ENCODE measurements around the gene BCL2.
A peak's percentile ranks its signal among the peaks of the same experiment; 100 is the strongest.

Gene BCL2

GRCh38 chr18:63319383-63320122 is at the start of gene BCL2:
Gene BCL2, minus strand, starts transcription at chr18:63319769.
- no peak within 1 kb of the TSS for H3K27ac ChIP-seq
- no peak for TF ChIP-seq CTCF (IDR thresholded peaks at IDR 0.05)
- H3K4me1 ChIP-seq (ENCODE audit: control insufficient read depth in 1 of 2, insufficient read depth in 1 of 2, low read depth in 1 of 2, low read length in 1 of 2), result peaks cover 37 to 39% of the 10 kb centered on the region in 2 experiments

GRCh38 chr18:63368611-63369010 is 49.0 kb upstream of the BCL2 start:
- H3K27me3 ChIP-seq, result peaks cover 32% of the 10 kb centered on the region
- H3K4me1 ChIP-seq (ENCODE audit: control insufficient read depth in 1 of 2, insufficient read depth in 1 of 2, low read depth in 1 of 2, low read length in 1 of 2), result peaks cover 16 to 18% of the 10 kb centered on the region in 2 experiments
- no peaks in the 10 kb centered on the region for H3K9me3 ChIP-seq
- H3K4me3 ChIP-seq (ENCODE audit: low read depth in 1 of 2, low read length in 1 of 2), result no peak overlapping the region
- no peaks in the 10 kb centered on the region for H3K36me3 ChIP-seq
- H3K27ac ChIP-seq, result no peak overlapping the region
- TF ChIP-seq CTCF (IDR thresholded peaks at IDR 0.05), result no peak

More at GRCh38 chr18:63319383-63320122, at the start of gene BCL2:
- H3K36me3 ChIP-seq, result no peaks in the 10 kb centered on the region
- peak within 1 kb of the TSS; percentile 67 to 77 for H3K4me3 ChIP-seq (ENCODE audit: low read depth in 1 of 2, low read length in 1 of 2)
- no peaks in the 10 kb centered on the region for H3K9me3 ChIP-seq
- H3K27me3 ChIP-seq, result peaks cover 42% of the 10 kb centered on the region

- Histone ChIP-seq H3K9me3 (no peaks in the 10 kb centered on the region), H3K4me1 (ENCODE audit: control insufficient read depth in 1 of 2, insufficient read depth in 1 of 2, low read depth in 1 of 2, low read length in 1 of 2) (peaks cover 16 to 18% of the 10 kb centered on the region in 2 experiments), H3K36me3 (no peaks in the 10 kb centered on the region), H3K4me3 (ENCODE audit: low read depth in 1 of 2, low read length in 1 of 2) (peak within 1 kb of the TSS; percentile 87 to 88), H3K27me3 (peaks cover 31% of the 10 kb centered on the region), H3K27ac (peak within 1 kb of the TSS; percentile 52)
- no peak for TF ChIP-seq CTCF (IDR thresholded peaks at IDR 0.05)
Observed at GRCh38 chr18:63367053-63367953, 47.7 kb upstream of the BCL2 start, which contains the start of gene KDSR. Gene KDSR, minus strand, starts transcription at chr18:63367206. Its CDS starts 88 bp downstream, at chr18:63367118.

- no peak for TF ChIP-seq CTCF (IDR thresholded peaks at IDR 0.05)
- H3K27me3 ChIP-seq, result peaks cover 31% of the 10 kb centered on the region
- H3K27ac ChIP-seq, result peak overlapping the region; percentile 52
- peak overlapping the region; percentile 87 to 88 for H3K4me3 ChIP-seq (ENCODE audit: low read depth in 1 of 2, low read length in 1 of 2)
- no peaks in the 10 kb centered on the region for H3K9me3 ChIP-seq
- H3K36me3 ChIP-seq, result no peaks in the 10 kb centered on the region
- peaks cover 16 to 18% of the 10 kb centered on the region in 2 experiments for H3K4me1 ChIP-seq (ENCODE audit: control insufficient read depth in 1 of 2, insufficient read depth in 1 of 2, low read depth in 1 of 2, low read length in 1 of 2)
Observed at GRCh38 chr18:63366213-63367052, 46.9 kb upstream of the BCL2 start.

GRCh38 chr18:63365876-63366212 is 46.3 kb upstream of the BCL2 start:
- peak overlapping the region; percentile 87 to 88 for H3K4me3 ChIP-seq (ENCODE audit: low read depth in 1 of 2, low read length in 1 of 2)
- TF ChIP-seq CTCF (IDR thresholded peaks at IDR 0.05), result no peak
- H3K27me3 ChIP-seq, result peaks cover 31% of the 10 kb centered on the region
- H3K4me1 ChIP-seq (ENCODE audit: control insufficient read depth in 1 of 2, insufficient read depth in 1 of 2, low read depth in 1 of 2, low read length in 1 of 2), result peaks cover 16 to 18% of the 10 kb centered on the region in 2 experiments
- no peaks in the 10 kb centered on the region for H3K36me3 ChIP-seq
- no peaks in the 10 kb centered on the region for H3K9me3 ChIP-seq
- H3K27ac ChIP-seq, result no peak overlapping the region

Data from neutrophil (primary cell).